Measurements from ENCODE around the gene ERBB4. TPM values are rescaled to one million over a fixed set of nuclear protein-coding genes. Genes with fewer than 3 reads are reported as not detected.

Gene ERBB4
- total and polyA plus RNA-seq, 2 of the 8 experiments (the other 6 are each of a cell fraction or from before 2014, with no cell fraction given) = 0.34 to 1.3 TPM

DNA sequence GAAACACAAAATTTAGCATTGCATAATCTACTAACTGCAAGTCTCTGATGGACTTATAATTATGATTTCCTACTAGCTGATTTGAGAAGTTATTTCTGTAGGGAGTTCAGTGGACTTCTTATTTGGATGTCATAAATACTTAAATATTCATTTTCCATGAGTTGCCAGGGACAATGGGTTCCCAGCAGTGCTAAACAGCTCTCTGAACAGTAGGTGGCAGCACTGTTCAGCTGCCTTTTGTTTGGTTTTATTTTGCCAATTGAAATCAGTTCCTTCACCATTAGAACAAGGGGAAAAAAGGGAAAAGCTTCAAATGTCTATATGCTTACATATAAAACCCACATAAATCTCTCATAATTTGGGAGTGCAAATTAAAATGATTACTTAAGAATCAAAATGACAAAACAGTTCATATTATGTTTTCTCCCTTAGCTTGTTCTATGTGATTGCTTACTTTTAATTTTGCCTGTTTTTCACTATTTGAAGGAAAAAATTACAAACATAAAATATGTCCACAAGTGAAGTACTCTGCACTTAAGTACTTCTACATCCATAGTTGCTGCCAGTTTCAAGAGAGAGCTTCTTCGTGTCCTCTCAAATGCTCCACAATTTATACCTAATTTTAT lies 1083.3 kb downstream of the ERBB4 start:
- Histone ChIP-seq H3K79me2 (ENCODE audit: control insufficient read depth in 1 of 2, insufficient read depth in 2 of 2, low read length in 2 of 2) (no peaks in the 10 kb centered on the region), H3K9ac (replicated peaks in 1 of 4; ENCODE audit: extremely low read depth in 1 of 4, low read depth in 3 of 4, low read length in 3 of 4) (no peak overlapping the region), H2BK20ac (ENCODE audit: low read length) (no peak overlapping the region), H3K4me1 (replicated peaks in 1 of 4; ENCODE audit: control insufficient read depth in 3 of 4, insufficient read depth in 4 of 4, low read length in 3 of 4) (no peaks in the 10 kb centered on the region), H3K36me3 (ENCODE audit: control insufficient read depth in 2 of 4, insufficient read depth in 4 of 4, low read length in 3 of 4) (no peaks in the 10 kb centered on the region), H3K18ac (ENCODE audit: extremely low read depth, low read length) (no peak overlapping the region), H3K4me3 (ENCODE audit: extremely low read depth in 1 of 4, insufficient read depth in 2 of 4, low read depth in 3 of 4, low read length in 4 of 4) (no peak overlapping the region), H3K4me2 (ENCODE audit: insufficient read depth in 1 of 2, low read depth in 2 of 2, low read length in 2 of 2) (no peak overlapping the region), H3K14ac (ENCODE audit: insufficient read length) (no peak overlapping the region), H2BK12ac (ENCODE audit: low read depth, low read length) (no peak overlapping the region), H3K4ac (replicated peaks; ENCODE audit: insufficient read length, low read depth, low read length) (no peak overlapping the region), H4K8ac (ENCODE audit: extremely low read depth, insufficient read depth, low read length) (no peak overlapping the region), H4K91ac (replicated peaks; ENCODE audit: insufficient read length, low read length) (no peak overlapping the region), H4K20me1 (replicated peaks in 1 of 2; ENCODE audit: control insufficient read depth in 1 of 2, insufficient read depth in 2 of 2, low read length in 2 of 2) (no peaks in the 10 kb centered on the region), H2BK15ac (ENCODE audit: low read length) (no peak overlapping the region), H3K9me3 (ENCODE audit: insufficient read depth in 2 of 2, low read depth in 1 of 2, low read length in 1 of 2) (no peaks in the 10 kb centered on the region), H3K27ac (ENCODE audit: low read depth, low read length) (no peak overlapping the region), H3K23ac (ENCODE audit: insufficient read length) (no peak overlapping the region), H3K79me1 (ENCODE audit: low read depth, low read length) (no peaks in the 10 kb centered on the region), H2AFZ (ENCODE audit: low read length) (no peak overlapping the region), H3K56ac (replicated peaks; ENCODE audit: insufficient read length, low read depth, low read length) (no peak overlapping the region), H3K27me3 (replicated peaks in 1 of 4; ENCODE audit: control insufficient read depth in 3 of 4, extremely low read depth in 1 of 4, insufficient read depth in 3 of 4, low read length in 3 of 4) (no peaks in the 10 kb centered on the region), H2BK120ac (replicated peaks; ENCODE audit: low read depth, low read length) (no peak overlapping the region), H2AK5ac (ENCODE audit: low read depth, low read length) (no peak overlapping the region), H2BK5ac (ENCODE audit: low read depth, low read length) (no peak overlapping the region), H4K5ac (ENCODE audit: insufficient read length, low read depth, low read length) (peak overlapping the region; percentile 29), H3K23me2 (ENCODE audit: low read depth, low read length) (no peaks in the 10 kb centered on the region)
- 88% methylated on average over 1 of the region's 1 CpG; no CpG with 5 or more reads in 1 of the 2 experiments for WGBS, 2 experiments (ENCODE audit: extremely low coverage in 1 of 2, insufficient coverage in 1 of 2, insufficient read length in 1 of 2, insufficient replicate concordance in 2 of 2, low coverage in 1 of 2, low lambda C conversion rate in 2 of 2, missing lambda C conversion rate in 1 of 2)
- POLR2A ChIA-PET (ENCODE audit: partially characterized antibody) = no interaction called here
- no peak for TF ChIP-seq SIRT6 (IDR thresholded peaks at IDR 0.05; ENCODE audit: low read length)
- no peak for TF ChIP-seq CBX5 (IDR thresholded peaks at IDR 0.05; ENCODE audit: low read depth, low read length)
- peak; percentile 69 to 73 for TF ChIP-seq RAD21 (IDR thresholded peaks at IDR 0.05 in 1 of 2, conservative IDR thresholded peaks at IDR 0.05 in 1 of 2; ENCODE audit: low read depth in 2 of 2, low read length in 2 of 2)
- peak; percentile 46 to 84 (median 63); a peak in 3 of 4 replicates for TF ChIP-seq CTCF (IDR thresholded peaks at IDR 0.05; ENCODE audit: control extremely low read depth in 1 of 3, insufficient read depth in 1 of 3, low read depth in 1 of 3, low read length in 3 of 3)
- TF ChIP-seq FOSL1 (IDR thresholded peaks at IDR 0.05; ENCODE audit: insufficient read depth, low read depth, low read length) = no peak
- CTCF ChIA-PET (ENCODE audit: partially characterized antibody) = interaction anchor here (0.6 to 3.7 kb wide), 33 partner anchors 9 to 1093 kb away, joined by 3 to 21 read pairs (median 4); no protein-coding TSS in a partner anchor
- DNase-seq (ENCODE audit: low read depth in 1 of 2, low spot score in 2 of 2) = no peak
- FAIRE-seq = peak; percentile 92
